ENCODE results near the gene C1R.

- no peak for TF ChIP-seq POLR2A (IDR thresholded peaks at IDR 0.05; ENCODE audit: low read depth, low read length)
- no peak for TF ChIP-seq POU2F2 (IDR thresholded peaks at IDR 0.05; ENCODE audit: low read depth, low read length)
- no peak for TF ChIP-seq POLR2AphosphoS5 (IDR thresholded peaks at IDR 0.05; ENCODE audit: low read depth, low read length)
- TF ChIP-seq PAX5 (IDR thresholded peaks at IDR 0.05; ENCODE audit: insufficient read depth, low read length, severe bottlenecking), result no peak
These were observed 25.4 kb upstream of the C1R start for GRCh38 chr12:7117670-7118069.
